Omental fat pad (tissue), 4 donors: Measurements from ENCODE around the gene EXOC5. TPM values are rescaled to one million over a fixed set of nuclear protein-coding genes. Genes with fewer than 3 reads are reported as not detected.
"Not testable (repeated sequence)": the region's sequence is repeated elsewhere in the genome, so short reads cannot be mapped to it uniquely, and the experiment has no call there.

Experiments
- ATAC-seq: fragments of 150-250 bp; one replicate; pipeline ENCODE4 v1.9.1; 2016; ENCODE audit warnings: mild to moderate bottlenecking, moderate library complexity; ENCODE audit not compliant: low FRiP score
- DNase-seq: peaks from one replicate; pipeline ENCODE4 v3.0.0-alpha.2; 2019; ENCODE audit warnings: low spot score
- total RNA-seq, 4 donors: library from RNA; depleted of rRNA; stranded (reverse); fragments of >200 nt; gene quantifications; one replicate each; pipeline ENCODE4 v1.1.0, GENCODE V29; 2016
- TF ChIP-seq, protein P1 (sequence below), 3 donors: fragments of 450-650 bp; IDR thresholded peaks; one replicate each; pipeline ENCODE4 v1.5.1; 2016 to 2017; ENCODE audit warnings: antibody characterized with exemption in 3 of 3, mild to moderate bottlenecking in 3 of 3, moderate library complexity in 2 of 3

Gene EXOC5
- total RNA-seq, 4 donors from 2014 or later, result 32.0 to 52.5 (median 44.6) TPM

- TF ChIP-seq, protein P1, sequence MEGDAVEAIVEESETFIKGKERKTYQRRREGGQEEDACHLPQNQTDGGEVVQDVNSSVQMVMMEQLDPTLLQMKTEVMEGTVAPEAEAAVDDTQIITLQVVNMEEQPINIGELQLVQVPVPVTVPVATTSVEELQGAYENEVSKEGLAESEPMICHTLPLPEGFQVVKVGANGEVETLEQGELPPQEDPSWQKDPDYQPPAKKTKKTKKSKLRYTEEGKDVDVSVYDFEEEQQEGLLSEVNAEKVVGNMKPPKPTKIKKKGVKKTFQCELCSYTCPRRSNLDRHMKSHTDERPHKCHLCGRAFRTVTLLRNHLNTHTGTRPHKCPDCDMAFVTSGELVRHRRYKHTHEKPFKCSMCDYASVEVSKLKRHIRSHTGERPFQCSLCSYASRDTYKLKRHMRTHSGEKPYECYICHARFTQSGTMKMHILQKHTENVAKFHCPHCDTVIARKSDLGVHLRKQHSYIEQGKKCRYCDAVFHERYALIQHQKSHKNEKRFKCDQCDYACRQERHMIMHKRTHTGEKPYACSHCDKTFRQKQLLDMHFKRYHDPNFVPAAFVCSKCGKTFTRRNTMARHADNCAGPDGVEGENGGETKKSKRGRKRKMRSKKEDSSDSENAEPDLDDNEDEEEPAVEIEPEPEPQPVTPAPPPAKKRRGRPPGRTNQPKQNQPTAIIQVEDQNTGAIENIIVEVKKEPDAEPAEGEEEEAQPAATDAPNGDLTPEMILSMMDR (IDR thresholded peaks at IDR 0.05), result no peak
- no peak for DNase-seq
- ATAC-seq, result no peak
Observed at GRCh38 chr14:57254884-57255283, 13.8 kb downstream of the EXOC5 start.

GRCh38 chr14:57246933-57247657 lies 21.6 kb downstream of the EXOC5 start:
- ATAC-seq (no peak), DNase-seq (no peak)
- TF ChIP-seq, protein P1 (IDR thresholded peaks at IDR 0.05), result no peak

DNA sequence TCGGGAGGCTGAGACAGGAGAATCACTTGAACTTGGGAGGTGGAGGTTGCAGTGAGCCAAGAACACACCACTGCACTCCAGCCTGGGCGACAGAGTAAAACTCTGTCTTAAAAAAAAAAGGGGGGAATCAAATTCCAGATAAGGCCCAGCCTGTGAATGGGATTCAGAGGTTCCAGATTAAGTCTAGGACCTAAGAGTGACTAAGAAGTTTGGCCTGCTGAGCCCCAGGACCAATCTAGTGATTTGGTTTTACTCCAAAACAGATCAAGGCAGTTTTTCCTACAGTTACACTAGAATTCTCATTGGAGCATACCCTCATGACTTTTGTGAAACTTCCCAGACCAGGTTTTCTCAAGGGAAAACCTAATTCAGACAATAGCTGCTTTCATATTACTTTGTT lies 22.8 kb downstream of the EXOC5 start:
- ATAC-seq (no peak), DNase-seq (no peak)
- TF ChIP-seq, protein P1 (IDR thresholded peaks at IDR 0.05), result no peak

DNA sequence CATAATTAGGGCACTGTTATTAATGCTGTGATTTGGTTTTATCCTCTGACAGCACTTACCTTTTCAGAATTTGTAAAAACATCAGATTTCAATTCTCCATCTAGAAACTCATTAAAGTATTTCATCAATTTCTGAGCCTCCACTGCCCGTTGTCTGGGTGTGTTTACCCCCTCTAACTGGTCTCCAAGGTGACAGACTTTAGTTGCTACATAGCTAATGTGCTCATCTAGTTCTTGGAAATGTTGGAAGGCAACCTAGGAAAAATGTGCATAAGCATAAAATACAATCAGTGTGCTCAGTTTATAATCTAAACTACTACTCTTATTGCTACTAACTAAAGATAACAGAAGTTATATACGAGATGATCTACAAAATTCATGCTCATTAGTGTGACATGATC lies 24.6 kb downstream of the EXOC5 start:
- TF ChIP-seq, protein P1 (IDR thresholded peaks at IDR 0.05), result no peak
- no peak for DNase-seq
- ATAC-seq, result no peak

DNA sequence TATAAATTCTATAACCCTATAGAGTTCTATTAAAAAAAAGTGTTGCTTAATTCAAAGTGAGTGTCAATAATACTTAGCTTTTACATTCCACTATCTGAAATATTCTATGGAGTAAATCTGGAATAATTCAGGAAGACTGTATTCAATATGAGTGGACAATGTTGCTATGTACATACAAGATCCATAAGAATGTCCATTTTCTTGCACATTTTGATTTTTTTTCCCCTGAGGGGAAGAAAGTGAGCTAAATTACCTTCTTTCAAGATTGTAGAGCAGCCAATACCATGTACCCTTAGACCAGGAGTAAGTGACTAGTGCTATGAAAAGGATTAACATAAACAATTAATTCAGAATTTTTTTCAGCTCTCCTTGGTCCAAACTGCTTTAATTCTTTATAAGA lies 25.4 kb downstream of the EXOC5 start:
- ATAC-seq (no peak), DNase-seq (no peak)
- TF ChIP-seq, protein P1 (IDR thresholded peaks at IDR 0.05), result no peak

DNA sequence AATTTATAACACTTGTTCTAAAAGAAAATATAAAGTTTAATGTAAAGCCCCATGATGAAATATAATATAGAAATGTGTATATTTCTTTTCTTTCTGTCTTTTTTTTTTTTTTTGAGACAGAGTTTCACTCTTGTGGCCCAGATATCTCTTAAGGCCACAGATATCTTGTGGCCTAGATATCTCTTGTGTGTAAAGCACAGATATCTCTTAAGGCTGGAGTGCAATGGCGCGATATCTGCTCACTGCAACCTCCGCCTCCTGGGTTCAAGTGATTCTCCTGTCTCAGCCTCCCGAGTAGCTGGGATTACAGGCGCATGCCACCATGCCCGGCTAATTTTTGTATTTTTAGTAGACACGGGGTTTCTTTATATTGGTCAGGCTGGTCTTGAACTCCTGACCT lies 28.6 kb downstream of the EXOC5 start:
- not testable (repeated sequence) for DNase-seq, ATAC-seq

GRCh38 chr14:57232006-57232405 lies 36.7 kb downstream of the EXOC5 start:
- DNase-seq (no peak), ATAC-seq (no peak)
- TF ChIP-seq, protein P1 (IDR thresholded peaks at IDR 0.05), result no peak

- not testable (repeated sequence) for ATAC-seq, DNase-seq
Observed at GRCh38 chr14:57228320-57228719, 40.4 kb downstream of the EXOC5 start.
